Stimulated activated naive CD8-positive, alpha-beta T cell treated with anti-CD3 and anti-CD28 coated beads, Interleukin-15, Interleukin-2, amounts not matched to agents 100 ng/mL and 50 ng/mL, for 24 hours (primary cell): Measurements from ENCODE around the gene C9orf152.
"Not testable (repeated sequence)": the region's sequence is repeated elsewhere in the genome, so short reads cannot be mapped to it uniquely, and the experiment has no call there.

Experiments used
- H3K27ac Mint-ChIP-seq: one replicate; pipeline ENCODE4 v1.8.0; 2021; ENCODE audit warnings: mild to moderate bottlenecking, mixed read lengths
- H3K27me3 Mint-ChIP-seq: one replicate; pipeline ENCODE4 v1.8.0; 2021; ENCODE audit warnings: mixed read lengths
- H3K36me3 Mint-ChIP-seq: one replicate; pipeline ENCODE4 v1.8.0; 2021; ENCODE audit warnings: low read depth, mixed read lengths
- H3K4me1 Mint-ChIP-seq: one replicate; pipeline ENCODE4 v1.8.0; 2021; ENCODE audit warnings: low read depth, mixed read lengths
- H3K4me3 Mint-ChIP-seq: one replicate; pipeline ENCODE4 v1.8.0; 2021; ENCODE audit warnings: mild to moderate bottlenecking, mixed read lengths
- H3K9me3 Mint-ChIP-seq: one replicate; pipeline ENCODE4 v1.8.0; 2021; ENCODE audit warnings: mixed read lengths

The C9orf152 gene, protein sequence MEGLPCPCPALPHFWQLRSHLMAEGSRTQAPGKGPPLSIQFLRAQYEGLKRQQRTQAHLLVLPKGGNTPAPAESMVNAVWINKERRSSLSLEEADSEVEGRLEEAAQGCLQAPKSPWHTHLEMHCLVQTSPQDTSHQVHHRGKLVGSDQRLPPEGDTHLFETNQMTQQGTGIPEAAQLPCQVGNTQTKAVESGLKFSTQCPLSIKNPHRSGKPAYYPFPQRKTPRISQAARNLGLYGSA

DNA sequence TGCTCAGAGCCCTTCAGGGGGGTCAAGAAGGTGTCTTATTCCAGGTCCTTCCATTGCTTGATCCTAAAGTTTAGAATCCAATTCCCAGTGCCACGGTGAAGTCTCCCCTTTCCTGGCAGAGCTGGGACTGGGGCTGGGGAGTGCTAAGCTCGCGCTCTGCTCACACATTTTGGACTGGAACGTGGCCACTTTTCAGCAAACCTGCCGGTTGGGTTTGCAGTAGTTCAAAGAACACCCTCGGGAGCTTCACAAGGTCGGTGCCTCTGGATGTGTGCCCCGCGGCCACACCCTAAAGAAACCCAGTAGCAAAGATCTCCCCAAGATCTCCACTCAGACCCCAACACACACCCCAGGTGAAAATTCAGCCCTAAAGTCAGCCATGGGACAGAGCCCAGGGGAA lies at the start of gene C9orf152:
Gene C9orf152, minus strand, starts transcription at position 129 of the 400 bp plus-strand sequence. CDS start 580 bp downstream, outside the sequence.
- Mint-ChIP-seq H3K36me3 (no peaks in the 10 kb centered on the region), H3K4me3 (no peak within 1 kb of the TSS), H3K27me3 (peaks cover 6% of the 10 kb centered on the region), H3K4me1 (no peaks in the 10 kb centered on the region), H3K9me3 (no peaks in the 10 kb centered on the region), H3K27ac (no peak within 1 kb of the TSS)

DNA sequence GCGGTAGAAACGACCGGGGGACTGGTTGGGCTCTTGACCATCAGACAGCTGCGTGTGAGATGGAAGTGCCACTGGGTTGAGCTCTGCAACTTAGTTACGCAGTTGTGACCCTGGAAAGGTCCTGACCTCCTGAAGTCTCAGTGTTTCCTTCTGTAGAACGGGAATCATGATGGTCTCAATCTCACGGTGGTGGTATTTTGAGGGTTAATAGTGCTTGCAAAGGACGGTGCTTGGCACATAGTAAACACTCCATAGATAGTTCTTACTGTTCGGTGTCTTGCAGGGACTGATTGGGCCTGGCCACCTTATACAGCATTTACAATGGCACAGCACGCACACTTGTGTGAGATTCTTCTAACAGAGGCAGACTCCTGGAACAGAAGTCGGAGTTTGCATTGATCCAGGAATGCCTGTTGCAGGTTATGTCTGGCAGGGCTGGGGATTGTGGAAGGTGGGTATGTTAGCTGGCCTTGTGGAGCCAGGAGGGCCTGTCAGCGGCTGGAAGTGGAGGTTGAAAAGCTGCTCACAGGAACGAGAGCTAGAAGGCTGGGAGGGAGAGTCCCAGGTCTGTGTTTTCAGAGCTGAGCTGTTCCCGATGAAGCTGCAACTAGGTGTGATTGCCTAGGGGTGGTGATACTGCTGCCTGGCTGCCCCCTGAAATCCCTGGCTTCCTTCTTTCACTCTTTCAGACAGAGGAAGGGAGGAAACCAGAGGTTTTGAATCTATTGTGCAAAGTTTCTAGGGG lies 49.3 kb upstream of the C9orf152 start:
- peak overlapping the region; percentile 99 for H3K4me3 Mint-ChIP-seq
- H3K36me3 Mint-ChIP-seq, result peaks cover 35% of the 10 kb centered on the region
- peaks cover 4% of the 10 kb centered on the region for H3K27me3 Mint-ChIP-seq
- H3K9me3 Mint-ChIP-seq, result no peaks in the 10 kb centered on the region
- peak overlapping the region; percentile 100 for H3K27ac Mint-ChIP-seq
- H3K4me1 Mint-ChIP-seq, result peaks cover 56% of the 10 kb centered on the region

DNA sequence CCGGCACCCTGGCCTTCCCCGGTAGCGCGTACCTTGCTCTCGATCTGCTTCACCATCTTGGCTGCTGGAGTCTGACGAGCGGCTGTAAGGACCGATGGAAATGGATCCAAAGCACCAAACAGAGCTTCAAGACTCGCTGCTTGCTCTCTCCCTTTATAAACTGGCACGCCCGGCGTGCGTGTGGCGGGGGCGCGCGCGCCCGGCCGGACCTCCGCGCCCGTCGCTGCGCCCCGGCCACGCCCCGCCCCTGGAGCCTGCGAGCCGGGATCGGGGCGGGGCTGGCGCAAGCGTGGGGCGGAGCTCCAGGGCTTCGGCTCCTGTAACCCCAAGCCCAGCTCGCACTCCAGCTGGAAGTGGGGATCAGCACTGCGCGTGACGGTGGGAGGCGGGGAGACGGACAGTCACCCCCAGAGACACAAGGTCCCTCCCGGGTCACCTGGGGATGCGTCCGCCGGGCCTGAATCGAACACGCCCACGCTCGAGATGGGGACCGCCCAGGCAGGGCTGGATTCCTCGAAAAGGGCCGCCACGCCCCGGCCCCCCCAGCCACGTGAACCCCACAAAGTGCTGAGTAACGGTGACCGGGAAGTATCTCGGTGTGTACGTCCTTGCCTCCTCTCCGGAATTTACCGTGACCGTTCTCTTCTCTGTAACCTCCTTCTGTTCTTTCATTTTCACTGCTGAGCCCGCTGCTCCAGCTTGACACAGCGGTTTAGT lies 48.6 kb upstream of the C9orf152 start, which contains the start of gene TXN:
Gene TXN, minus strand, starts transcription at position 128 of the 717 bp plus-strand sequence. Its CDS starts 72 bp downstream, at position 56.
- Mint-ChIP-seq H3K27me3 (peaks cover under 1% of the 10 kb centered on the region), H3K4me1 (peaks cover 63% of the 10 kb centered on the region), H3K4me3 (peak within 1 kb of the TSS; percentile 99), H3K27ac (peak within 1 kb of the TSS; percentile 100), H3K9me3 (no peaks in the 10 kb centered on the region), H3K36me3 (peaks cover 41% of the 10 kb centered on the region)

DNA sequence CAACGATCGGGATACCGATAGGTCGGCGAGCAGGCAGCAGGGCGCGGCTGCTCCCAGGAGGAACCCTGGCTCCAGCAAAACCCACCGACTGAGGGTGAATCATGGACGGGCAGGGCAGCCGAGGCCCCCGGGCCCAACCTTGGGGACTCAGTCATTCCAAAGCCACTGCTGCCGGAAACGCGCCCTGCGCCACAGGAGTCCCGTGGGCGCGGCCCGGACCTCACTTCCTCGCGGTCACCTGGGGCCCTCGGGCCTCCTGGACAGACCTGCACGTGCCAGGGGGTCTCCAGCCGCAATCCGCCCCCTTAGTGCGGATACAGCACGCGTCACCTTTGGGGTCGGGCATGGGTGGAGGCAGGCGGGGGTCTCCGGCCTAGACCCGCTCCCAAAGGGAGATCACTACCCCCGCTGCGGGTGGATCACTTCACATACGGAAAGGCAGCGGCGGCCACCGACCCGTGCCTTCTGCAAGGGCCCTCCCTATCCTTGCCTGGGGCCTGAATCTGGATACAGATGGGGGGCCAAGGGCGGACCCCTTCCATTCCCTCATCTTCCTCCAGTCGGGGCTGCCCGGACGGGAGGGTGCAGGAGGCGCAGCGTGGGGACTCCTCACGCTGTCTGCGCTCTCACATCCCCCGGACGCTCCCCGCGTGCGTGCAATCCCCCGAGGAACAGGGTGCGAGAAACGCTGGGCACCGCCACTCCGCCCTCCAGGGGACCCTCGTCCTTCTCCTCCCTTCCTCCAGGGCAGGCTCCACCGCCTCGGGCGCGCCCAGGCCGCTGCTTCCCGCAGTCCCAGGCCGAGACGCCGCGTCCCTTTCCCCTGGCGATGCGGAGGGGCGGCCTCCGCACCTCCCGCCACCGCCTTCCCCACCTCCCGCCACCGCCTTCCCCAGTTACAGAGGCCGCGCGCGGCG lies 47.8 kb upstream of the C9orf152 start:
- Mint-ChIP-seq H3K27ac (peak overlapping the region; percentile 100), H3K4me1 (peaks cover 68% of the 10 kb centered on the region), H3K36me3 (peaks cover 47% of the 10 kb centered on the region), H3K27me3 (no peaks in the 10 kb centered on the region), H3K4me3 (peak overlapping the region; percentile 99), H3K9me3 (no peaks in the 10 kb centered on the region)

DNA sequence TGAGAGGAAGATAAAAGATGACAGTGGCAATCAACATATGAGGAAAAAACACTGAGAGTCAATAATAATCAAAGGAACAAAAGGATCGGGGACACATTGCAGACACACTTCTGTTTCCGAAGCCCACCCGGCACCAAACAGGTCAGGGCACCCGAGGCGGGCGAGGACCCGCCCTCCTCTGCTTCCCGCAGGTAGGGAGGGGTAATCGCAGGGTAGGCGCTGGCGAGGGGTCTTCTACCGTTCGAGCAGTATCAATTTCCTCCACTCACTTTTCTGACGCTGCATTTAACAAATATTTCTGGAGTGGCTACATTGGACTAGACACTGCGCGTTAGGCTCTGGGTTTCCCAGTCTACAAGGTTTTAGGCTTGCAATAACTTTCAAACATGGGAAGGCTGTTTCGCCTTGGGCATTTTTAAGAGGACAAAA lies 47.1 kb upstream of the C9orf152 start:
- Mint-ChIP-seq H3K9me3 (no peaks in the 10 kb centered on the region), H3K4me1 (peaks cover 68% of the 10 kb centered on the region), H3K4me3 (peak overlapping the region; percentile 99), H3K27ac (peak overlapping the region; percentile 100), H3K27me3 (no peaks in the 10 kb centered on the region), H3K36me3 (peaks cover 54% of the 10 kb centered on the region)

DNA sequence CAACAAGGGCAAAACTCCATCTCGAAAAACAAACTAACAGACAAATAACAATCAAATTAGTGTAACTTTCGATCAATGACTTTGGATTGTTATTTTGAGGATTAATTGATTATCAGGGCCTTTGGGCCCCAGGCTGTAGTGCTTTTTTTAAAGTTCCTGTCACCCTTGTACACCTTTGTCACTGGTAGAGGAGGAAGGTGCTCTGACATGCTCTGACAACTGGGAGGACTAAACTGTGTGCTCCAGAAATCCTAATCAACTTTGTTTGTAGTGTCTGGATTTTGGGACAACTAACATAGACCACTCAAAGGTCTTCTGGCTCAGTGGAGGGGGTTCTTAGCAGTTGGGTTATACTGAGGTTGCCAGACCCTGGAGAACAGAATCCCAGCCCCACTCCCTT lies 46.5 kb upstream of the C9orf152 start:
- peaks cover 67% of the 10 kb centered on the region for H3K4me1 Mint-ChIP-seq
- H3K9me3 Mint-ChIP-seq, result no peaks in the 10 kb centered on the region
- peak overlapping the region; percentile 100 for H3K27ac Mint-ChIP-seq
- peak overlapping the region; percentile 99 for H3K4me3 Mint-ChIP-seq
- H3K36me3 Mint-ChIP-seq, result peaks cover 60% of the 10 kb centered on the region
- H3K27me3 Mint-ChIP-seq, result no peaks in the 10 kb centered on the region

DNA sequence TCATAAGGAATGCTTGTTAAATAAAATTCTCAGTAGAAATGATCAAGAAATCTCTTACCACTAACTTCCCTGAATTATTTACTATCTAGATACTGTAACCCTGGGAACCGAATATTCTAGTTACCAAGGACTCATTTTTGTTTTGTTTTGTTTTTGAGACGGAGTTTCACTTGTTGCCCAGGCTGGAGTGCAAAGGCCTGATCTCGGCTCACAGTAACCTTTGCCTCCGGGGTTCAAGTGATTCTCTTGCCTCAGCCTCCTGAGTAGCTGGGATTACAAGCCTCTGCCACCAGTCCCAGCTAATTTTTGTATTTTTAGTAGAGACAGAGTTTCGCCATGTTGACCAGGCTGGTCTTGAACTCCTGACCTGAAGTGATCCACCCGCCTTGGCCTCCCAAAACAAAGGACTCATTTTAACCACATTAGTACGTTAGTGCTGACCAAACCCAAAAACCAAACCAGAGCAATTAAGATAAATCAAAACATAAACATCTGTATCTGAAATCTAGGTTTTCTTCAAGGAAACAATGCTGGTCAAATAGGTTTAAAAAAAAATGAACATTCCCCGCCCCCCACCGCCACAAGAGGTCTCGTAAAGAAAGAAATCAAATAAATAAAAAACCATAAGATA lies 44.7 kb upstream of the C9orf152 start:
- Mint-ChIP-seq H3K36me3 (peaks cover 70% of the 10 kb centered on the region), H3K4me1 (peaks cover 52% of the 10 kb centered on the region), H3K27me3 (no peaks in the 10 kb centered on the region), H3K27ac (peak overlapping the region; percentile 65), H3K4me3 (peak overlapping the region; percentile 99), H3K9me3 (no peaks in the 10 kb centered on the region)

DNA sequence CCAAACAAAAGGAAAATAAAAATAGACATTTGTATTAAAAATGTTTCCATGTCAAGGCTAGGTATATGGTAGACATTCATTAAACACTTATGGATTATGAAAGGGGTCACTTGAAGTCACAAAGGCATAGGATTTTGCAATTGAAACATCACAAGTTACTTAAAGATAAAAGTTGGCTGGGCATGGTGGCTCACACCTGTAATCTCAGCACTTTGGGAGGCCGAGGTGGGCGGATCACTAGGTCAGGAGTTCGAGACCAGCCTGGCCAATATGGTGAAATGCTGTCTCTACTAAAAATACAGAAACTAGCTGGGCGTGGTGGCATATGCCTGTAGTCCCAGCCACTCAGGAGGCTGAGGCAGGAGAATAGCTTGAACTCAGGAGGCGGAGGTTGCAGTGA lies 43.8 kb upstream of the C9orf152 start:
- H3K4me3 Mint-ChIP-seq, H3K9me3 Mint-ChIP-seq, H3K27ac Mint-ChIP-seq, H3K27me3 Mint-ChIP-seq: not testable (repeated sequence)
- Mint-ChIP-seq H3K36me3 (peaks cover 79% of the 10 kb centered on the region), H3K4me1 (peaks cover 43% of the 10 kb centered on the region)

DNA sequence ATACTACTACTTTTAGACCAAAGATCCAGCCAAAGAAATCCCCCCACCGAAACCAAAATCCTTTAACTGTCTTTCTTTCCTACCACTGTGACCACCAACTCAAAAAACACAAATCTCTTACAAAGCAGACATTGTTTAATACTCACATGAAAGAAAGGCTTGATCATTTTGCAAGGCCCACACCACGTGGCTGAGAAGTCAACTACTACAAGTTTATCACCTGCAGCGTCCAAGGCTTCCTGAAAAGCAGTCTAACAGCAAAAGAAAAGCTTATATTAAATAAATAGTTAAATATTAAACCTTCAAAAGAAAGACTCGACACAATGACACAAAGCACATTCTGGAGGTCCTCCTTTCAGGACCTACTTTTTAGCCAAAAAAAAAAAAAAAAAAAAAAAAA lies 43.3 kb upstream of the C9orf152 start:
- no peaks in the 10 kb centered on the region for H3K9me3 Mint-ChIP-seq
- peak overlapping the region; percentile 71 for H3K27ac Mint-ChIP-seq
- no peak overlapping the region for H3K4me3 Mint-ChIP-seq
- H3K36me3 Mint-ChIP-seq, result peaks cover 82% of the 10 kb centered on the region
- no peaks in the 10 kb centered on the region for H3K27me3 Mint-ChIP-seq
- H3K4me1 Mint-ChIP-seq, result peaks cover 43% of the 10 kb centered on the region

DNA sequence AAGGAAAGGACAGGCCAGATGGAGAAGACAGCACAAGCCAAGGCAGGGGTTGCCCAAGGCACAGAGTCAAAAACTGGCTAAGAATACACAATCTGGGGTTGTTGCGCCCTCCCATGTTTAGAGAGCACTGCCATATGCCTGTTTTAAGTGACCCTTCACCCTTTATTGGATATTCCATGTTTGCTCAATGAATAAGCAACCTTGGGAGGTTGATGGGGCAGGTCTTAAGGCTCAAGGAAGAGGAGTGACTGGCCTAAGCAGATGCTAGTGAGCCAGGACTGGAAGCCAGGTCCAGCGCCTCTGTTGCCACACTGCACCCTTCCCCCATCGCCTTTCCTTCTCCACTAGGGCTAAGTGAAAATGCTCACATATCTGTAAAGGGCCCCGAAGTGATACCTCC lies 41.6 kb upstream of the C9orf152 start:
- Mint-ChIP-seq H3K4me1 (peaks cover 39% of the 10 kb centered on the region), H3K36me3 (peaks cover 84% of the 10 kb centered on the region), H3K9me3 (no peaks in the 10 kb centered on the region), H3K4me3 (no peak overlapping the region), H3K27me3 (no peaks in the 10 kb centered on the region), H3K27ac (no peak overlapping the region)

DNA sequence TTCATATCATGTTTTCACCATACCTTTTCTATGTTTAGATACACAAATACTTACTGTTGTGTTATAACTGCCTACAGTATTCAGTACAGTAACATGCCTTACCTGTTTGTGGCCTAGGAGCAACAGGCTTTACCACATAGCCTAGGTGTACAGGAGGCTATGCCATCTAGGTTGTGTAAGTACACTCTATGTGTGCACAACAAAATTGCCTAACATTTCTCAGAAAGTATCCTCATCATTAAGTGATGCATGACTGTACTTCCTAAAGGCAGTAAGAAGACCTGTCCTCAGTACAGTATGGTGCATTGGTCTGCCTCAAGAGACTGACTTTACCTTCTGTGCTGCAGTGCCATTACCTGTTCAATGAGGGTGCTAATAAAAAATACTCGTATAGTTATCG lies 40.4 kb upstream of the C9orf152 start:
- Mint-ChIP-seq H3K27me3 (no peaks in the 10 kb centered on the region), H3K4me3 (no peak overlapping the region), H3K27ac (no peak overlapping the region), H3K36me3 (peaks cover 81% of the 10 kb centered on the region), H3K4me1 (peaks cover 27% of the 10 kb centered on the region), H3K9me3 (no peaks in the 10 kb centered on the region)

DNA sequence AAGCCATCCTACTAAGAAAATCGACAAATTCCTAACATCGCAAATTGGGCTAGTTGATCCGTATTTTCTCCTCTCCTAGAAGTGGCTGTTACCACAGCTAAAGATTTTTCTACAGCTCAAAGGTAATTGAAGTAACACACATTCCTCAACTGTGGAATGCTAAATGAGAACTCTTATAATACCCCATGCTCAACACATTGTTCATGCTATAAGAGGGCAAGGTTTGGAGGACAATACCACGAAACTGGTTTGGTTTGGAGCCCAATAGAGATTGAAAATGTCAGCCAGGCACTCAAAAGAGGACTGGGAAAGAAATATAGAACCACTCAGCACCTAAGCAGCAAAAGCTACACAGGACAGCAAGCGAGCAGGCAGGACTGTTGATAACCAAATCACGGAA lies 38.3 kb upstream of the C9orf152 start:
- H3K27me3 Mint-ChIP-seq, result no peaks in the 10 kb centered on the region
- H3K36me3 Mint-ChIP-seq, result peaks cover 71% of the 10 kb centered on the region
- H3K4me3 Mint-ChIP-seq, result no peak overlapping the region
- H3K27ac Mint-ChIP-seq, result no peak overlapping the region
- H3K4me1 Mint-ChIP-seq, result peaks cover 8% of the 10 kb centered on the region
- no peaks in the 10 kb centered on the region for H3K9me3 Mint-ChIP-seq

DNA sequence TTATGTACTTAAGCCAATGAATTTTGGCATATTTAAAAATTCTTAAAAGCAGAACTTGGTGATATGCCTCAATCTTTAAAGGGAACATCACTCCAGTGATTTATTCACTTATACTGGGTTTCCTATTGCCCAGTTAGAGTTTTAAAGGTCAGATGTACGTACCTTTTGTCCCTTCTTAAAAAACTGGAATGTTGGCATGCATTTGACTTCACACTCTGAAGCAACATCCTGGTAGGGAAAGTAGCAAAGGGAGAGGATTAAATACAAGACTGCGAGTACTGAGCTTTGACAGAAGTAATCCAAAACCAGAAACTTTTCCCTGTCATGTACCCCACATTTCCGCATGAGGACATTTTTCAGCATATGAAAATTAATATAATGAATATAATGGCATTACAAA lies 36.7 kb upstream of the C9orf152 start:
- no peaks in the 10 kb centered on the region for H3K27me3 Mint-ChIP-seq
- peaks cover 55% of the 10 kb centered on the region for H3K36me3 Mint-ChIP-seq
- peaks cover 3% of the 10 kb centered on the region for H3K4me1 Mint-ChIP-seq
- H3K4me3 Mint-ChIP-seq, result no peak overlapping the region
- H3K27ac Mint-ChIP-seq, result no peak overlapping the region
- H3K9me3 Mint-ChIP-seq, result no peaks in the 10 kb centered on the region

DNA sequence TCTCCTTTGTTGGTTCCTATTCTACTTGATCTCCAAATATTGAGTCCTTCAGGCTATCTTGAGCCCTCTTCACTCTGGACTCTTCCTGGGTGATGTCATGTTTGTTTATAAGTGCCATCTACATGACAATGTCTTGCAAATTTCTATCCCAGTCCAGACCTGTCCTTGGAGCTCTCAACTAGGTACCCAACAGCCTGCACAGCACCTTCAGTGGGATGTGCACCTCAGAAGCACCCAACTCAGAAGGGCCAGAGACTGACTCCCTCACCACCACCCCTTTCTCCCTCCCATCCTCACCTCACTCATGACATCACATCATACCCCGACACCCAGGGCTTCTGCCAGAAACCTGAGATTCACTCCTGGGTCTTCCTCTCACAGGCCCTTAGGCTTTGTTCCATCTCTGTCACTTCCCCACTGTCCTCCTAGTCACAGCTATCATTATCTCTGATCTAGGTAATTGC lies 33.9 kb upstream of the C9orf152 start:
- Mint-ChIP-seq H3K27me3 (no peaks in the 10 kb centered on the region), H3K4me3 (no peak overlapping the region), H3K27ac (no peak overlapping the region), H3K4me1 (no peaks in the 10 kb centered on the region), H3K36me3 (peaks cover 35% of the 10 kb centered on the region), H3K9me3 (no peaks in the 10 kb centered on the region)
